GM18951 (cell line): ENCODE results near the gene RAPGEF6.
"Not testable (repeated sequence)": the region's sequence is repeated elsewhere in the genome, so short reads cannot be mapped to it uniquely, and the experiment has no call there.

Source experiments
- POLR2A ChIP-seq: IDR thresholded peaks from 4 replicates; pipeline ENCODE4 v1.6.1; 2011; ENCODE audit warnings: mild to moderate bottlenecking; ENCODE audit not compliant: insufficient read length, insufficient read depth; ENCODE audit errors: extremely low read depth
- in situ Hi-C: fragments of 300-500 bp; cut with MboI; formaldehyde crosslinking; loops from one replicate; pipeline ENCODE4 v1.12.0; 2022; ENCODE audit warnings: low sequenced_read_pairs, mixed read lengths, inconsistent platforms; ENCODE audit not compliant: unreplicated experiment

Gene RAPGEF6

DNA sequence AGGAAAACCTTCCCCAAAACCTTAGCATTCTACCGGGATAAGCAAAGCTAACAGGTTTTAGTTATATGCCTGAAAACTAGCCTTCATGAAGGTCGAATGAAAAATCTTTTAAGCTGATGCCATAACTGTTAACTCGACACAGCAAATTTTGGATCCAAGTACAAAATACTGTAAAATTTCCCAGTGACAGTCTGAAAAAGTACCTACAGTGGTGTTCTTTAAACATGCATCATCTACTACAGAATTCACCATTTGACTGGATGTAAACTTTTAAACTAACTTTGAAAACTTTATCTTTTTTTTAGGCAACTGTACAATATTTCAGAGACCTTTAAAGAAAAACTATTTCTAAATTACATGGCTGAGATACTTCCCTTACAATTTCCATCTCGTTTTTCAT, 791 bp downstream of the RAPGEF6 start:
- no peak for TF ChIP-seq POLR2A
- in situ Hi-C loops: no loop called here

DNA sequence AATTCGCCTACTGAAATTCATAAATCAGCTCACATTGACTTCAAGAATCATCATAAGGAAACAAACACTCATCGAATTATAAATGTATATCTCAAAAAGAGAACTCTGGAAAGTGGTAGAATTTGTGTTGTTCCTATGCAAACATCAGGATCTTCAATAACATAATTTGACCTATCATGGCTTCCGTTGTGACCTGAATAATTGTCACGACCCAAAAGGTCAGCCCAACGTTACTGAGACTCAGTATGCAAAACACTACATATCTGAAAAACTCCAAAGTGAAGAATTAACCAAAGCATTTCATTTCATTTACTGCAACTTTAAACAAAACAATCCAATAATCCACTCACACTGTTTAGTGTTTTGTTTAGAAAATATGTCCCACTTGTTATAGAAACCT, 1.2 kb downstream of the RAPGEF6 start:
- TF ChIP-seq POLR2A: no peak
- in situ Hi-C loops: no loop called here

DNA sequence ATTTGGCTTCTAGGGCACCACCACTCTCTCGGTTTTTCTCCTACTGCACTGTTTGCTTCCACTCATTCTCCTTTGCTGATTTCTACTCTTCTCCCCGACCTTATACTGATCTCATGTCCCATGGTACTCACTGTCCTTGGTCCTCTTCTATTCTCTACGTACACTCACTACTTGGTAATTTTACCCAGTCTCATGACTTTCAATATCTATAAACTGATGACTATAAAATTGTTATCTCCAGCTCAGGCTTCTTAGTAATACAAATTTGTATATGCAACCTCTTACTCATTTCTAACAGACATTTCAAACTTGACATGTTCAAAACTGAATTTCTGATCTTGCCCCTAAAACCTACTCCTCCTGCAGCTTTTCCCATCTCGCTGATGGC, 4.1 kb downstream of the RAPGEF6 start:
- in situ Hi-C loops: no loop called here

DNA sequence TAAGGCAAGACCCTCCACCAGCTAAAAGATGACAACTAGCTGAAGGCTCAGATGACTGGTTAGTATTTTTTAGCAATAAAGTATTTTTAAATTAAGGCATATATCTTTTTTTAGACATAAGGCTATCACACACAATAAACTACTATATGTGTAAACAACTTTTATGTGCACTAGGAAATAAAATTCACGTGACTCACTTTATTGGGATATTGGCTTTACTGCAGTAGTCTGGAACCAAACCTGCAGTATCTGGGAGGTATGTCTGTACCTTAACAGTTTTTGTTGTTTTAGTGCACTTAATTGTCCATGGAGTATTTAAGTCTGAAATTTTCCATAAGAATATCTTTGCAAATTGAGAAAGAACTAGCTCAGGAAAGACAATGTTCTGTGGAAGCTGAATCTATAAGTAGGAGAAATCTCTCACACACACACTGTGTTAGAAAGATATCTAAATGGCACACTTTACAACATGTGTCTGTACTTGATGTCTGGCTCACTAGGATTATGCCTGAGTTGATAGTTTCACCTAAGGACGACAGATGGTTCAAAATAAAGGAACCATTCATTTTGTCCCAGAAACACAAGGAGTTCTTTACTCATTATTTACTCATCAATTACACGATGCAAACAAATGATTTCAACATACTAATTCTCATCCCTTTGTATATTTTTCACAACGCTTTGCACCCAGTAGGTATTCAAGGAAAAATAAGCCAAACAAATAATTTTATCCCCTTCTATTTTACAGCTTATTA, 4.6 kb downstream of the RAPGEF6 start:
- in situ Hi-C loops: no loop called here
- TF ChIP-seq POLR2A: no peak

More for the DNA sequence above, 4.1 kb downstream of the RAPGEF6 start:
- no peak for TF ChIP-seq POLR2A

DNA sequence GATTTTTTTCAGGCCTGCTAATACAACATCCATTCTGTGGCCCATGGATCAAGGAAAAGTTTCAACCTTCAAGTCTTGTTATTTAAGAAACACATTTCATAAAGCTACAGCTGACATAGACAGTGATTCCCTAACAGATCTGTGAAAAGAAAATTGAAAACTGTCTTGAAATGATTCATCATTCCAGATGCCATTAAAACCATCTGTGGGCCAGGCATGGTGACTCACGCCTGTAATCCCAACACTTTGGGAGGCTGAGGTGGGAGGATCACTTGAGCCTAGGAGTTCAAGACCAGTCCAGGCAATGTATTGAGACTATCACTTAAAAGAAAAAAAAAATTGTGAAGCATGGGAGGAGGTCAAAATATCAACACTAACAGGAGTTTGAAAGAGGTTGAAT, 6.0 kb downstream of the RAPGEF6 start:
- in situ Hi-C loops: no loop called here
- no peak for TF ChIP-seq POLR2A

DNA sequence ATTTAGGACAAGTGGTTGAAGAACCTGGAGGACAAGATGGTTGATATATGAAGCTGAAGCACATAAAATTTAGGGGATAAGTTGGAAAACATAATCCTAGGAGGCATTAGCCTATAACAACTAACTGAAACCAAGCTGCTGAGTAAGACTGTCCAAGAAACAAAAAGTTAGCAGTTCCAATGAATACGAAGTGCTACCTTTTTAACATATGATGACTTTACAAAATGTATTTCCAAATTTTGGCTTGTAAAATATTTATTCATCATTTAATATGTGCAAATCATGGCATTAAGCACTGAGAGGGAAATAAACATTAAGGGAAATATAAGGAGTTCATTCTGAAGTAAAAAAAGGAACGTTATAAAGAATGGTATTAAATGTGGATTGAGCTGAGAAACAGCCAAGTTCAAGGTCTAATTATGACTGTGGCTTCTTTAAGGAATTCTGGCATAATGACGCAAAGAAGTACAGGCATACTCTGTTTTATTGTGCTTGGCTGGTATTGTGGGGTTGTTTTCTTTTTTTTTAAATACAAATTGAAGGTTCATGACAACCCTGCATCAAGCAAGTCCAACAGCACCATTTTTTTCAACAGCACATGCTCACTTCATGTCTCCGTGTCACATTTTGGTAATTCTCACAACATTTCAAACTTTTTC, 7.7 kb downstream of the RAPGEF6 start:
- in situ Hi-C loops: no loop called here
- no peak for TF ChIP-seq POLR2A

DNA sequence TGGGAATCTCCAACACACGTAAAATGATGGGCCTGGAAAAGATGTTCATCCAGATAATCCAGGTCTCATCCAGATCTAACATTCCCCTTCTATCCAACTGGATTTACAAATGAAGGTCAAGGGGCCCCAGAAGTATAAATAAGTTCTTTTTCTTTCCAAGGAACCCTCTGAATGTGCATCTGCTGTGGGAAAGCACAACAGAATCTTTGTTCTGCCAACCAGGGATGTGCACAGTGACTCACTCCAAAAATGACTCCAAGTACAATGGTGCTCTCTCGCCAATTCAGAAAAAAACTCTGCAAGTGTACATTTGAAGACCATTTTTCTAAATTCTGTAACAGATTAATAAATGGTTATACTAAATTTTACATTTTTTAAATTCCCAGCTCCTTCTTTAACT, 12.4 kb downstream of the RAPGEF6 start:
- in situ Hi-C loops: no loop called here

DNA sequence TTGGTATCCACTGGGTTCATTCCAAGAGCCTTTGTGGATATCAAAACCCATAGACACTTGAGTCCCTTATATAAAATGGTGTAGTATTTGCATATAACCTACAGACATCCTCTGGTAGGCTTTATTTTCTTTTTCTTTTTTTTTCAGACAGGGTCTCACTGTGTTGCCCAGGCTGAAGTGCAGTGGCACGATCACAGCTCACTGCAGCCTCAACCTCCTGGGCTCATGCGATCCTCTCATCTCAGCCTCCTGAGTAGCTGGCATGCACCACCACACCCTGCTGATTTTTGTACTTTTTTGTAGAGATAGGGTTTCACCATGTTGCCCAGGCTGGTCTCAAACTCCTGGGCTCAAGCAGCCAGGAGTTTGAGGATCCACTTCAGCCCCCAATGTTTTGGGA, 13.9 kb downstream of the RAPGEF6 start:
- in situ Hi-C loops: not testable (repeated sequence)

More for the DNA sequence above, 12.4 kb downstream of the RAPGEF6 start:
- no peak for TF ChIP-seq POLR2A

DNA sequence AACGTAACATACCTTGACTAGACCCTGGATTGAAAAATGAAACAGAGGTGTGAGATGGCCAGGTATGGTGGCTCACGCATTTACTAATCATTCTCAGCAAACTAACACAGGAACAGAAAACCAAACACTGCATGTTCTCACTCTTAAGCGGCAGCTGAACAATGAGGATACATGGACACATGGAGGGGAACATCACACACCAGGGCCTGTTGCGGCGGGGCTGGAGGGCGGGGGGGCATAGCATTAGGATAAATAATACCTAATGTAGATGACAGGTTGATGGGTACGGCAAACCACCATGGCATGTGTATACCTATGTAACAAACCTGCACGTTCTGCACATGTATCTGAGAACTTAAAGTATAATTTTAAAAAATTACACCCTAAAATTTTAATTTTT, 15.9 kb downstream of the RAPGEF6 start:
- no peak for TF ChIP-seq POLR2A
- in situ Hi-C loops: no loop called here

DNA sequence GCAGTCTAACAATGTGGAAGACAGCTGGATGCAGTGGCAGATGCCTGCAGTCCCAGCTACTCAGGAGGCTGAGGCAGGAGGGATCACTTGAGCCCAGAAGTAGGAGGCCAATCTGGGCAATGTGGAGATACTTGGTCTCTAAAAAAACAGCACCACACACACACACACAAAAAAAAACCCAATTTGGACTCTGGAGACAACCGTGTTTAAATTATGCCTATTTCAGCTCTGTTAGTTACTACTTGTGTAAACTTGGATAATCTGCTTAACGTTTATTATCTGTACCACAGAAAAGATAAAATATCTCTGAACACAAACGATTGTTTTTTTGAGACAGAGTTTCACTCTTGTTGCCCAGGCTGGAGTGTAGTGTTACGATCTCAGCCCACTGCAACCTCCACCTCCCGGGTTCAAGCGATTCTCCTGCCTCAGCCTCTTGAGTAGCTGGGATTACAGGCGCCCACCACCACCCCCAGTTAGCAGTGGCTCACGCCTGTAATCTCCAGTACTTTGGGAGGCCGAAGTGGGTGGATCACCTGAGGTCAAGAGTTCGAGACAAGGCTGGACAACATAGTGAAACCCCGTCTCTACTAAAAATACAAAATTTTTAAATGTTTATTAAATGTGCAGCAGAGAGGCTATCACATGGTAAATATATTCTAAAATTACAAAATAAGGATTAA, 17.7 kb downstream of the RAPGEF6 start:
- in situ Hi-C loops: no loop called here
- no peak for TF ChIP-seq POLR2A

DNA sequence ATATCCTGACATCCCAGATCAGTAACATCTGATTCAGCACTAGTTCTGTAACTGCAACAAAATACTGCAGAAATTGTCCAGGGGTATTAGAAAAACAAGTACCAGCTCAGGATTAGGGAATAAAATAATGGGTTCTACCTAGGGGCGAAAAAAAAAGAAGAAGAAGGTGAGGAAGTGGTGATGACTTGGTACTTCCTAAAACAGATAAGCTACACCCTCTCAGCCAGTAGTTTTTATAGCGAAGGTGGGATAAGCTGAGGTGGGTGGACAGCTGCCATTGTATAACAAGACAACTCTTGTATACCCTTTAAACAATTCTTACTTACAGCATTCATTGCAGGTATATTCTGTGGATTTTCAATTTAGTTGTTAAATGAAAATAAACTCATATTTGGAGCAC, 19.1 kb downstream of the RAPGEF6 start:
- TF ChIP-seq POLR2A: no peak

DNA sequence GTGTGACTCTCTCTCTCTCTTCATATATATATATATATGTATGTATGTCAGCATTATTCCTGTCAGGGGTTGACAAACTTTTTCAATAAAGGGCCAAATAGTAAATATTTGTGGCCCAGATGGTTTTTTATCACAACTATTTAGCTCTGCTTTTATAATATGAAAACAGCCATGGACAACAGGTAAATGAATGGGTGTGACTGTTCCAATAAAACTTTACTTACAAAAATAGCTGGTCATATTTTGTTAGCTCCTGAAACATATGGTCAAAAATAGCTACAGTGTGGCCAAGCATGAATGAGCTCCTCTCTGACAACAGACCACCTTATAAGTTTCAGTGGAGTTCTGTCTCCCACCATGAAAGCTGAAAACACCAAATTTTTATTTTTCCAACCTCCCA, 21.6 kb downstream of the RAPGEF6 start:
- no peak for TF ChIP-seq POLR2A
- in situ Hi-C loops: no loop called here

More for the DNA sequence above, 19.1 kb downstream of the RAPGEF6 start:
- in situ Hi-C loops: no loop called here

DNA sequence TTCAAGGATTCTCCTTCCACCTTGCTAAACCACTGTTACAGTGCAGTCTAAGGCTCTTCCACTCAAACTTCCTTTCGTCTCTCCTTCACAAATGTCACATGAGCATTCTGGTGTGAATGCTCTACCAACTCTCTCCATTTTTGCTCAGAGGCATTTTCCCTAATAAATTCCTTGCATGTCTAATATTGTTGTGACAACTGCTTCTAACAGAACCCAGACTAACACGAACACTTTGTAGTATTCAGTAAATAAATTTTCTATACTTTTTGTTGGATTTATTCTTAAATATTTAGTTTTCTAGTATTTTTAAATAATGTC, 24.0 kb downstream of the RAPGEF6 start:
- in situ Hi-C loops: no loop called here
- no peak for TF ChIP-seq POLR2A

DNA sequence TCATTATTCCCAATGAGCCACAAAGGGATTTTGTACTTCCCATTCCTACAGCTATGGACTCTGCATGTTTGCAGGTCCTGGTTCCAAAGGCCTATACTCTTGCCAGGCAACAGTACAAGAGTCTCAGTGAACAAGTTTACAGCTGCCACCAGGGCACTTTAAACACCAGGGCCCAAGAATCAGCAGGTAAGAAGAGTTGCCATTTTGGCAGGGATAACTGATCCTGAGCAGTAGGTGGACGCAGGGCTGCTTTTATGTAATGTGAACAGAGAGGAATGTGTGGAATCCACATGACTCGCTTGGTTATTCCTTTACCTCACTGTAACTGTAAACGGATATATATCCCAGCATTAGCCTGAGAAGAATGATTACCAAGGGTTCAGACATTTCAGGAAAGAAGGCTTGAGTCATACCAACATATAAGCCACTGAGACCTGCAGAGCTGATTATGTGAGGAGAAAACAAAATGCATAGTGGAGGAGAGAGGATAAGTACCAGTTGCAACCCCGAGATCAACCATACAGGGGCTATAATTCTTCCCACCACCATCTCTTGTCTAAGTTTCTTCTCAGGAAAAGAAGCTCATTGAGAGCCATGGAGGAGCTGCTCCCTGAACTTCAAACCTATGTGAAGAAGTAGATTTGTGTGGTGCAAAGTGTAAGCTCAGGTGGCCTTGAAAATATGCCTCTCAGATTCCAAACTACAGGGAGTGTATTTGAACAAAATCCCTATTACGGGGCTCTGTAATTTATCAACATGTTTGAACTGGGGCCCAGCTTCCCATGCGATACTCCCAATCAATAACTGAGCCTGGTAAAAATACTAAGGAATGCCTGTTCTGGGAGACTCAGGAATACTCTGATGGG, 24.6 kb downstream of the RAPGEF6 start:
- no peak for TF ChIP-seq POLR2A
- in situ Hi-C loops: no loop called here

DNA sequence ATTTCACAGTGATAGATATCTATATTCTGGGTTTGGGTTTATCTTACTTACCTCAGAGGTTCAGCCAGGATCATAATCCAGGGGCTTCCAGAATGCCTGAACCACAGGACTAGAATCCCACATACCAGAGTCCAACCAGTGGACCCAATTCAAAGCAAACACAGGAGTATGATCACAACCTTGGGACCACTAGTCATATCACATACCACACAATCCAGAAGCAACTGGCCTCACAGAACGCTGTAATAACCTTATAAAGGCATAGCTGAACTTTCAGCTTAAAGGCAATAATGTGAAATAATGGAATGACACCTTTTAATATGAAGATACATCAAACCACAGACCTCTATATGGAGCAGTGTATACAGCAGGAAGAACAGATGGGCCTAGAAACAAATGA, 25.3 kb downstream of the RAPGEF6 start:
- no peak for TF ChIP-seq POLR2A
- in situ Hi-C loops: no loop called here
